Body of pancreas (tissue), 4 donors: Measurements from ENCODE around the gene IER2.

ENCODE experiments used
- CTCF ChIP-seq, 7 experiments: fragments of 450-650 bp in 4 of 7; fragments of 200-600 bp in 3 of 7; sonication (generic) in 3 of 7; IDR thresholded peaks; one replicate each; pipeline ENCODE4 v1.5.1; 2016 to 2019; ENCODE audit warnings: antibody characterized with exemption in 7 of 7
- POLR2A ChIP-seq, 3 donors: fragments of 450-650 bp; IDR thresholded peaks; one replicate each; pipeline ENCODE4 v1.6.1; 2016; ENCODE audit warnings: antibody characterized with exemption in 3 of 3, mild to moderate bottlenecking in 2 of 3

GRCh38 chr19:13133241-13133870 is 16.9 kb upstream of the IER2 start:
- TF ChIP-seq CTCF (IDR thresholded peaks at IDR 0.05) (no peak), POLR2A (IDR thresholded peaks at IDR 0.05) (no peak)
